Esophagus squamous epithelium (tissue), 5 donors: Measurements from ENCODE around the gene IARS2. TPM values are rescaled to one million over a fixed set of nuclear protein-coding genes. Genes with fewer than 3 reads are reported as not detected.

Experiments
- DNase-seq: peaks from one replicate; lab custom pipeline; 2025; lab: John Stamatoyannopoulos, UW
- H3K27ac ChIP-seq, 4 donors: fragments of 200-600 bp; sonication (generic); one replicate each; pipeline ENCODE4 v1.5.1; 2016 to 2019; ENCODE audit warnings: mild to moderate bottlenecking in 1 of 4
- H3K27me3 ChIP-seq, 4 donors: fragments of 200-600 bp; sonication (generic); 1 replicate in 3 of 4; 2 replicates in 1 of 4; pipeline versions ENCODE4 v1.5.1 to v1.6.0; 2017 to 2021; ENCODE audit warnings: antibody characterized with exemption in 1 of 4
- H3K36me3 ChIP-seq, 3 donors: fragments of 200-600 bp; sonication (generic); one replicate each; pipeline ENCODE4 v1.5.1; 2016 to 2019
- H3K4me1 ChIP-seq, 3 donors: fragments of 200-600 bp; sonication (generic); one replicate each; pipeline ENCODE4 v1.5.1; 2017 to 2019
- H3K4me3 ChIP-seq, 4 donors: fragments of 200-600 bp; sonication (generic); 1 replicate in 3 of 4; 2 replicates in 1 of 4; pipeline ENCODE4 v1.5.1; 2016 to 2019; ENCODE audit warnings: mild to moderate bottlenecking in 2 of 4, moderate library complexity in 1 of 4
- H3K9me3 ChIP-seq, 3 donors: fragments of 200-600 bp; sonication (generic); one replicate each; pipeline ENCODE4 v1.5.1; 2016 to 2019
- POLR2A ChIP-seq, 4 donors: fragments of 450-650 bp; IDR thresholded peaks; one replicate each; pipeline ENCODE4 v1.6.1; 2017; ENCODE audit warnings: antibody characterized with exemption in 4 of 4, mild to moderate bottlenecking in 4 of 4, moderate library complexity in 3 of 4
- whole genome bisulfite sequencing, 2 donors: methylation state at CpG; one replicate each; pipeline ENCODE4 v1.1.5; 2018; 5-methylcytosine and 5-hydroxymethylcytosine counted together
- intact Hi-C: fragments of 100-400 bp; cut with DNase I; formaldehyde crosslinking; loops from one replicate; pipeline ENCODE4 v1.15.0; 2022
- total RNA-seq, 4 donors: library from RNA; depleted of rRNA; stranded (reverse); fragments of >200 nt; gene quantifications; one replicate each; pipeline ENCODE4 v1.1.0, GENCODE V29; 2016
- TF ChIP-seq, protein P1 (sequence below), 6 experiments: fragments of 450-650 bp in 4 of 6; fragments of 200-600 bp in 2 of 6; sonication (generic) in 2 of 6; IDR thresholded peaks; one replicate each; pipeline ENCODE4 v1.5.1; 2016 to 2019; ENCODE audit warnings: antibody characterized with exemption in 6 of 6, mild to moderate bottlenecking in 4 of 6, moderate library complexity in 4 of 6
- donor health status: DM: yes; HTN: yes; CAD: no.

The IARS2 gene
- total RNA-seq: 10 to 100 TPM; 43.6 to 85.1 (median 61.7) TPM

DNA sequence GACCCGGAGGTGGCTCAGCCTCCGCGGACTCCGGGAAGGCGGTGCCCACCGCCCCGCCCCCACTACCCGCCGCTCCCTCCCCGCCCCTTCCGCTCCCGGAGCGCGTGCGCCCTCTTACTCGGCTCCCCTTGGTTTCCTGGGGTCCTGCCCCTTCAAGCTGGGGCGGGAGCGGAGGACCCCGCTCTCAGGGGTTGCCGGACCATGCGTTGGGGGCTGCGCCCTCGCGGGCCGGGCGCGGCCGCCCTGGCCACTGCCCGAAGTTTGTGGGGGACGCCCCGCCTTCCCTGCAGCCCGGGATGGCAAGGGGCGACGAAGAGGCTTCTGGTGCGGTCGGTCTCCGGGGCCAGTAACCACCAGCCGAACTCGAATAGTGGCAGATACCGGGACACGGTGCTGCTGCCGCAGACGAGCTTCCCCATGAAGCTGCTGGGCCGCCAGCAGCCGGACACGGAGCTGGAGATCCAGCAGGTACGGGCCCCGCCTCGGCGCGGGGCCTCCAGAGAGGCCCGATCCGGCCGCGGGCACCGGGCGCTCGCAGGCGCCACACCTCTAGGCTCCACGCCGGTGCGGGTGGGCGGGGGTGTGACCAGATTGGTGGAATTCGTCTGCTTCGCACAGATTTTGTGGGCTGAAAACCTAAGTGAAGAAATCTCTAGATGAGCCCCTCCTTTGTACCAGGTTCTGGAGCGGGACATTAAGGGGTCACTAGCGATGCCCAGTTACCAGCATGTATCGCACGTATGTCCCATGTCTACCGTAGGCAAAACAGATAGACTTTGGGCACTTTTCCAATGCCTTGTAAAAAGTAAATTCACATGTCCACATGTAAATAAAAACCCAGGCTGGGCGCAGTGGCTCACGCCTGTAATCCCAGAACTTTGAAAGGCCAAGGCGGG is at the start of gene IARS2:
TSS of gene IARS2 (plus strand) at position 117 of the 896 bp plus-strand sequence. CDS start at position 202, 85 bp downstream.
- Histone ChIP-seq H3K36me3 (peaks cover 0 to 31% (median 0%) of the 10 kb centered on the region in 3 donors), H3K27me3 (no peaks in the 10 kb centered on the region), H3K4me1 (peaks cover 12 to 24% (median 17%) of the 10 kb centered on the region in 3 donors), H3K27ac (peak within 1 kb of the TSS; percentile 86 to 94 (median 90)), H3K9me3 (no peaks in the 10 kb centered on the region), H3K4me3 (peak within 1 kb of the TSS; percentile 92 to 99 (median 96))
- peak; percentile 16 for DNase-seq
- 1 to 3% methylated on average over 16 to 20 of the region's 73 CpGs for WGBS, 2 donors
- intact Hi-C loops: loop anchor here (10.0 kb wide), 1 partner anchor 49 kb away; the partner anchor contains the start of gene EPRS1
- TF ChIP-seq, protein P1, sequence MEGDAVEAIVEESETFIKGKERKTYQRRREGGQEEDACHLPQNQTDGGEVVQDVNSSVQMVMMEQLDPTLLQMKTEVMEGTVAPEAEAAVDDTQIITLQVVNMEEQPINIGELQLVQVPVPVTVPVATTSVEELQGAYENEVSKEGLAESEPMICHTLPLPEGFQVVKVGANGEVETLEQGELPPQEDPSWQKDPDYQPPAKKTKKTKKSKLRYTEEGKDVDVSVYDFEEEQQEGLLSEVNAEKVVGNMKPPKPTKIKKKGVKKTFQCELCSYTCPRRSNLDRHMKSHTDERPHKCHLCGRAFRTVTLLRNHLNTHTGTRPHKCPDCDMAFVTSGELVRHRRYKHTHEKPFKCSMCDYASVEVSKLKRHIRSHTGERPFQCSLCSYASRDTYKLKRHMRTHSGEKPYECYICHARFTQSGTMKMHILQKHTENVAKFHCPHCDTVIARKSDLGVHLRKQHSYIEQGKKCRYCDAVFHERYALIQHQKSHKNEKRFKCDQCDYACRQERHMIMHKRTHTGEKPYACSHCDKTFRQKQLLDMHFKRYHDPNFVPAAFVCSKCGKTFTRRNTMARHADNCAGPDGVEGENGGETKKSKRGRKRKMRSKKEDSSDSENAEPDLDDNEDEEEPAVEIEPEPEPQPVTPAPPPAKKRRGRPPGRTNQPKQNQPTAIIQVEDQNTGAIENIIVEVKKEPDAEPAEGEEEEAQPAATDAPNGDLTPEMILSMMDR (IDR thresholded peaks at IDR 0.05): no peak
- TF ChIP-seq POLR2A (IDR thresholded peaks at IDR 0.05): peak in 2 of 4 donors; percentile 31 to 47

DNA sequence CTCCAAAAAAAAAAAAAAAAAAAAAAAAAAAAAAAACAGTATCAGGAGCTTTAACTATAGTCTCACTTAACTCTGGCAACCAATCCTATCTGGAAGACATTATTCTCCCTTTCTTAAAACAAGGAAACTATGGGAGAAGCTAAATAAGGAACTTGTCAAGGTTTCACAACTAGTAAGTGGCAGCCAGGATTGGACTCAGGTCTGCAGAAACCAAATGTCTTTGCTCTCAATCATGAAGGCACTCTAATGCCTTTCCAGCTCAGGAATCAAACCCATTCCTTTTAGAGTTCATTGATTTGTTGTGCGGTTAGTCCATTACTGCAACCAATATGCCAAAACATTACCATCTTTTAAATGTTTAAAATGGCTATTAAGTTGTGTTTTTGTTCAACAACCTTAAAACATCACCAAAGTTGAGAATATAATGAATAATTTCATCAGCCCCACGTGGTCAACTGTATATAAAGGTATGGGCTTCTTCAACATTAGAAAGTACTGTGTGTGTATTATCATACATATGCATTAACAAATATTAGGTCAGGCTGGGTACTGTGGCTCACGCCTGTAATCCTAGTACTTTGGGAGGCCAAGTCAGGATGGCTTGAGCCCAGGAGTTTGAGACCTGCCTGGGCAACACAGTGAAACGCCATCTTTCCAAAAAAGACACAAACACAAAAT is 49.1 kb upstream of the IARS2 start:
- WGBS, 2 donors: 46 to 56% methylated on average over 4 of the region's 4 CpGs
- Histone ChIP-seq H3K4me1 (peaks cover 10 to 25% (median 10%) of the 10 kb centered on the region in 3 donors), H3K27me3 (no peaks in the 10 kb centered on the region), H3K27ac (peak overlapping the region in 2 of 4 donors; percentile 89 to 93), H3K4me3 (peak overlapping the region; percentile 67 to 99 (median 88)), H3K36me3 (peaks cover 0 to 23% (median under 1%) of the 10 kb centered on the region in 3 donors), H3K9me3 (no peaks in the 10 kb centered on the region)
- no peak for DNase-seq
- TF ChIP-seq, protein P1 (IDR thresholded peaks at IDR 0.05): no peak
- TF ChIP-seq POLR2A (IDR thresholded peaks at IDR 0.05): no peak
- intact Hi-C loops: loop anchor here (10.0 kb wide), 1 partner anchor 50 kb away; the partner anchor contains the start of gene IARS2

DNA sequence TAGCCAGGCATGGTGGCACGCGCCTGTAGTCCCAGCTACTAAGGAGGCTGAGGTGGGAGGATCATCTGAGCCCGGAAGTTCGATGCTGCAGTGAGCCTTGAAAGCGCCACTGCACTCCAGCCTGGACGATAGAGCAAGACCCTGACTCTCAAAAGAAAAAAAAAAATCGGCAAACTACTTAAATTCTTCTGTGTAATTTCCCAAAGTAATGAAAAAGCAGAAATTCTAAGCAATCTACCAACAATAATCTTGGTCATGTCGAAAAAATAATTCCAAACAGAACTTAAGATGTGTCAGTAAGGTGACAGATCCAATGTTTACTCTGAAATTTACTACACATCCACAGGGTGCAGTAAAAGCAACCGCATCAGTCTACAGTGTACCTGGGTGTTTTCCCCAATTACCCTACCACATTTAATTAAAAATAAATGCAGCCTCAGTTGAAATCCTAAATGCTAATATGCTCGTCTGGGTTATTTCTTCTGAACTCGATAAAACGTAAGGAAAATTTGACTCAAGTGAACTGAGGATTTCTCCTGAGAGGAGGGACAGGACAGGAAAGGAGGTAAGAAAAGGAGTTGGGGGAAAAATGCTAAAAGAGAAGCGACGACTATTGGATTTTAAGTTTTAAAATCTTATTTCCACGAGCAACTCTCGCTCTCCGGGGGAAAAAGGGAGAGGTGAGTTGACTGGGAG is 48.4 kb upstream of the IARS2 start:
- no peak for TF ChIP-seq POLR2A (IDR thresholded peaks at IDR 0.05)
- TF ChIP-seq, protein P1 (IDR thresholded peaks at IDR 0.05): no peak
- peaks cover 10 to 25% (median 10%) of the 10 kb centered on the region in 3 donors for H3K4me1 ChIP-seq
- peaks cover 0 to 16% (median 0%) of the 10 kb centered on the region in 3 donors for H3K36me3 ChIP-seq
- peak overlapping the region; percentile 67 to 99 (median 88) for H3K4me3 ChIP-seq
- 11 to 23% methylated on average over 15 to 17 of the region's 17 CpGs for WGBS, 2 donors
- intact Hi-C loops: loop anchor here (10.0 kb wide), 1 partner anchor 49 kb away; the partner anchor contains the start of gene IARS2
- H3K9me3 ChIP-seq: no peaks in the 10 kb centered on the region
- peak overlapping the region; percentile 81 to 95 (median 91) for H3K27ac ChIP-seq
- no peaks in the 10 kb centered on the region for H3K27me3 ChIP-seq
- DNase-seq: no peak

DNA sequence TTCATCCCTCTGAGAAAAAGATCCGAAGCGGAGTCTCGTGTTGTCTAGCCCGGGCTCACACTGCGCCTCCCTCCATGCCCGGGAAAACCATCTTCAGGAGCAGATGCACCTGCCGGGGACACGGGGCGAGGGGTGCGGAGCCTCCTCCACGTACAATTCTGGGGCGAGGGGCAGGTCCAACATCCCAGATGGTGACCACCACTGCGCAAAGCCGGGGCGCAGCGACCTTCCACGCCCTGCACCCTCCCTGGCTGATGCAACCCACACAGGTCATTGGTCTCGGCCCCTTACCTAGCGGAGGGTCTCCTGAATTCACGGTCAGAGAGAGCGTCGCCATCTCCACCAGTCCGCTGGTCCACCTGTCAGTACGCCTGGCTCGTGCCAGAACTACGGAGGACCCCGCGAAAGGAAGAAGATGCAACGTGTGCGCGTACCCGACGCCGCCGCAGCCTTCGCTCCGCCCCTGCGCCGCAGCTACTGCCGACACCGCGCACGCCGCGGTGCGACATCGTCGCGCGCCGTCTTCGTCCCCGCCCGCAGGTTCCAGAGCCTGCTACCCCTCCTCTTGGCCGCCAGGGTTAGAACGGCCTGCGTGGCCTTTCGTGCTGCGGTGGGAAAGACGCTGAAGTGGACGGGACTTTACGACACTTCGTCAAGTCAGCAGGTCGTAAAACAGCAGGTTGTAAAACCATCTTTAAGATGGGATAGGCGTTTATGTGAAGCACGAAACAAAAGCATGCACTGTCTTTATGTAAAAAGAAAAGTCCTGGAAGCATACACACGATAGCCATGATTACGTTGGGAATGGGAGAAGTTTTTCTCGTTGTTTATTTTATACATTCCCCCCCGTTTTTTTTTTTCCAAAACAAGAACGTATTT is 47.6 kb upstream of the IARS2 start, which contains the start of gene EPRS1:
TSS of gene EPRS1 (minus strand) at position 454 of the 879 bp plus-strand sequence. CDS start at position 337, 117 bp downstream.
- peaks cover 0 to 8% (median 0%) of the 10 kb centered on the region in 3 donors for H3K36me3 ChIP-seq
- intact Hi-C loops: loop anchor here (10.0 kb wide), 1 partner anchor 49 kb away; the partner anchor contains the start of gene IARS2
- TF ChIP-seq, protein P1 (IDR thresholded peaks at IDR 0.05): peak; percentile 58 to 94 (median 90)
- TF ChIP-seq POLR2A (IDR thresholded peaks at IDR 0.05): peak in 3 of 4 donors; percentile 49 to 72 (median 63)
- H3K9me3 ChIP-seq: no peaks in the 10 kb centered on the region
- H3K4me1 ChIP-seq: peaks cover 10 to 25% (median 10%) of the 10 kb centered on the region in 3 donors
- no peaks in the 10 kb centered on the region for H3K27me3 ChIP-seq
- H3K4me3 ChIP-seq: peak within 1 kb of the TSS; percentile 67 to 99 (median 88)
- 0 to 1% methylated on average over 16 to 48 of the region's 71 CpGs for WGBS, 2 donors
- DNase-seq: peak; percentile 65
- H3K27ac ChIP-seq: peak within 1 kb of the TSS; percentile 81 to 95 (median 91)
